Jurkat, Clone E6-1 (cell line): ENCODE measurements around the gene MAML1.

Experiments used
- DNase-seq: peaks from one replicate; pipeline ENCODE4 v3.0.0-alpha.2; 2011; ENCODE audit warnings: low read depth, low spot score
- H3K4me3 ChIP-seq: 2 replicates; pipeline ENCODE4 v1.5.1; 2011; ENCODE audit warnings: mild to moderate bottlenecking, low read length, control low read depth, moderate library complexity

Gene MAML1

GRCh38 chr5:179766021-179766725, 33.6 kb downstream of the MAML1 start:
- no peak overlapping the region for H3K4me3 ChIP-seq
- DNase-seq, result no peak

GRCh38 chr5:179766726-179767455, 34.3 kb downstream of the MAML1 start:
- DNase-seq, result no peak

GRCh38 chr5:179767496-179768100, 35.0 kb downstream of the MAML1 start:
- DNase-seq, result no peak
- H3K4me3 ChIP-seq, result no peak overlapping the region

More at GRCh38 chr5:179766726-179767455, 34.3 kb downstream of the MAML1 start:
- H3K4me3 ChIP-seq, result no peak overlapping the region

GRCh38 chr5:179768326-179769085, 35.9 kb downstream of the MAML1 start:
- H3K4me3 ChIP-seq, result no peak overlapping the region
- no peak for DNase-seq

- DNase-seq, result no peak
- H3K4me3 ChIP-seq, result no peak overlapping the region
These were observed 36.6 kb downstream of the MAML1 start for GRCh38 chr5:179769271-179769670.

- no peak overlapping the region for H3K4me3 ChIP-seq
- no peak for DNase-seq
These were observed 37.2 kb downstream of the MAML1 start for GRCh38 chr5:179769796-179770195.

- DNase-seq, result no peak
These were observed 38.8 kb downstream of the MAML1 start for GRCh38 chr5:179771311-179771895.

GRCh38 chr5:179772351-179772750, 39.7 kb downstream of the MAML1 start:
- H3K4me3 ChIP-seq, result no peak overlapping the region
- DNase-seq, result no peak

More at GRCh38 chr5:179771311-179771895, 38.8 kb downstream of the MAML1 start:
- no peak overlapping the region for H3K4me3 ChIP-seq

GRCh38 chr5:179773686-179774040, 41.0 kb downstream of the MAML1 start:
- no peak overlapping the region for H3K4me3 ChIP-seq
- no peak for DNase-seq

- no peak overlapping the region for H3K4me3 ChIP-seq
- no peak for DNase-seq
These were observed 41.8 kb downstream of the MAML1 start for GRCh38 chr5:179774442-179774841.

- no peak for DNase-seq
- H3K4me3 ChIP-seq, result no peak overlapping the region
These were observed 43.9 kb downstream of the MAML1 start for GRCh38 chr5:179776411-179776938.

GRCh38 chr5:179777456-179777855, 44.8 kb downstream of the MAML1 start:
- no peak overlapping the region for H3K4me3 ChIP-seq
- DNase-seq, result no peak

GRCh38 chr5:179777909-179778308, 45.3 kb downstream of the MAML1 start:
- DNase-seq, result no peak
- H3K4me3 ChIP-seq, result no peak overlapping the region

GRCh38 chr5:179778591-179778990, 46.0 kb downstream of the MAML1 start:
- no peak overlapping the region for H3K4me3 ChIP-seq
- DNase-seq, result no peak

GRCh38 chr5:179779826-179780225, 47.2 kb downstream of the MAML1 start:
- H3K4me3 ChIP-seq, result no peak overlapping the region
- DNase-seq, result no peak

GRCh38 chr5:179780362-179780761, 47.7 kb downstream of the MAML1 start:
- DNase-seq, result no peak
- no peak overlapping the region for H3K4me3 ChIP-seq

GRCh38 chr5:179781846-179782245, 49.2 kb downstream of the MAML1 start:
- DNase-seq, result no peak
- H3K4me3 ChIP-seq, result no peak overlapping the region

GRCh38 chr5:179783128-179783527, 50.5 kb downstream of the MAML1 start:
- DNase-seq, result no peak
- H3K4me3 ChIP-seq, result no peak overlapping the region

GRCh38 chr5:179786861-179787260, 54.2 kb downstream of the MAML1 start:
- DNase-seq, result no peak
- no peak overlapping the region for H3K4me3 ChIP-seq
